Heart right ventricle (tissue), 16 donors: ENCODE data around the gene IFNL3. TPM values are rescaled to one million over a fixed set of nuclear protein-coding genes. Genes with fewer than 3 reads are reported as not detected.

ENCODE experiments used
- ATAC-seq, 8 donors: fragments of 200-7000 bp; cut with Tn5 transposase; one replicate each; pipeline ENCODE4 v1.9.1; 2020; ENCODE audit warnings: mild to moderate bottlenecking in 8 of 8, moderate library complexity in 8 of 8, moderate number of reproducible peaks in 1 of 8
- DNase-seq, 2 donors: peaks; one replicate each; pipeline ENCODE4 v3.0.0-alpha.2; 2020
- H3K27ac ChIP-seq, 10 donors: fragments of 200-600 bp; sonication (generic) in 2 of 10; one replicate each; pipeline versions ENCODE4 v1.5.0 to v1.8.0; 2020 to 2022; ENCODE audit warnings: mild to moderate bottlenecking in 3 of 10
- H3K27me3 ChIP-seq, 7 donors: fragments of 200-600 bp; one replicate each; pipeline ENCODE4 v1.8.0; 2021 to 2022; ENCODE audit warnings: mild to moderate bottlenecking in 2 of 7
- H3K36me3 ChIP-seq, 9 donors: fragments of 200-600 bp; sonication (generic) in 1 of 9; one replicate each; pipeline versions ENCODE4 v1.5.0 to v1.8.0; 2020 to 2022; ENCODE audit warnings: mild to moderate bottlenecking in 2 of 9
- H3K4me1 ChIP-seq, 9 donors: fragments of 200-600 bp; sonication (generic) in 1 of 9; one replicate each; pipeline versions ENCODE4 v1.5.0 to v1.8.0; 2020 to 2022; ENCODE audit warnings: mild to moderate bottlenecking in 4 of 9
- H3K4me3 ChIP-seq, 10 donors: fragments of 200-600 bp; sonication (generic) in 2 of 10; one replicate each; pipeline versions ENCODE4 v1.5.0 to v1.8.0; 2020 to 2022; ENCODE audit warnings: mild to moderate bottlenecking in 7 of 10, moderate library complexity in 2 of 10
- H3K9me3 ChIP-seq, 11 donors: fragments of 200-600 bp in 10 of 11; sonication (generic) in 2 of 11; one replicate each; pipeline versions ENCODE4 v1.5.0 to v1.8.0; 2013 to 2022; ENCODE audit warnings: mild to moderate bottlenecking in 2 of 11, control low read depth in 1 of 11, moderate library complexity in 1 of 11
- CTCF ChIP-seq, 9 donors: fragments of 200-600 bp; sonication (generic) in 2 of 9; IDR thresholded peaks; one replicate each; pipeline versions ENCODE4 v1.5.0 to v1.8.0; 2021 to 2022; ENCODE audit warnings: antibody characterized with exemption in 9 of 9, mild to moderate bottlenecking in 5 of 9, moderate library complexity in 1 of 9
- WGBS, 2 donors: extraction: QIAGEN DNeasy Blood & Tissue Kit; methylation state at CpG; one replicate each; pipeline ENCODE4 v1.1.7; 2013; ENCODE audit warnings: inconsistent platforms in 1 of 2; 5-methylcytosine and 5-hydroxymethylcytosine counted together
- intact Hi-C, 10 donors: fragments of 100-400 bp; cut with DNase I; formaldehyde crosslinking; loops; one replicate each; pipeline versions ENCODE4 v1.11.1 to v1.14.2; 2022
- polyA plus RNA-seq, 2 donors: library from polyadenylated mRNA; stranded (reverse); fragments of 200-250 nt; gene quantifications; one replicate each; pipeline ENCODE4 v1.2.3, GENCODE V29; 2013
- total RNA-seq, 10 donors: library from RNA; stranded (reverse); fragmentation: NEBNext Ultra II Directional in 3 of 10; extraction: Animal tissue kit (Norgen Biotek cat#: 25700) in 3 of 10; gene quantifications; one replicate each; pipeline versions ENCODE4 v1.2.1 to v1.2.4, GENCODE V29; 2021 to 2023
- donor health status: Arrhythmogenic right ventricular cardiomyopathy.
- donor health status: ischemic (EF 13 %, LVEDD 7.1; RV severe dilation, severe dysfunction).
- donor health status: healthy with polysubstance abuse.
- donor health status: DM: no; HTN: yes; CAD: no.
- donor health status: DM: no; HTN: no; CAD: no.
- donor health status: ischemic (EF 25% LVEDD 6.9; RV normal size, moderate dysfunction).
- donor health status: ischemic (EF 25% LVEDD 5.7; RV mildly dilated, moderate dysfunction).
- donor health status: healthy.
- donor health status: DM: yes; HTN: yes; CAD: no.
- donor health status: Ischemic cardiomyopathy.
- donor health status: ischemic (EF 35%, LVEDD 5.7; RV mildly dilated, moderate dysfunction).
- donor health status: nonischemic (EF 11% LVEDD 7.7; RV severe dilation, severe dysfunction).
- donor health status: DM: yes; HTN: yes; CAD: no.
- donor health status: PGD.
- donor health status: ischemic (EF 29% LVEDD 5.4; RV normal size, mild dysfunction).
- donor health status: nonischemic (EF 23%, LVEDD 6.1; RV moderate dilation, normal function).

IFNL3 gene
- total and polyA plus RNA-seq, 12 donors, result not detected

GRCh38 chr19:39200803-39201115 lies 44.0 kb downstream of the IFNL3 start:
- 82 to 85% methylated on average over 3 of the region's 3 CpGs for WGBS, 2 donors
- ATAC-seq, result no peak

GRCh38 chr19:39200066-39200802 lies 44.6 kb downstream of the IFNL3 start:
- Histone ChIP-seq H3K27me3 (peaks cover 19 to 100% (median 99%) of the 10 kb centered on the region in 7 donors), H3K9me3 (no peaks in the 10 kb centered on the region), H3K27ac (no peak overlapping the region), H3K36me3 (no peaks in the 10 kb centered on the region), H3K4me1 (peaks cover 0 to 5% (median 0%) of the 10 kb centered on the region in 9 donors), H3K4me3 (no peak overlapping the region)
- no peak for TF ChIP-seq CTCF (IDR thresholded peaks at IDR 0.05)
- 86 to 87% methylated on average over 32 of the region's 32 CpGs for WGBS, 2 donors
- DNase-seq, result no peak
- peak in 1 of 8 donors; percentile 12 for ATAC-seq
- intact Hi-C loops, result no loop called here

More at GRCh38 chr19:39200803-39201115, 44.0 kb downstream of the IFNL3 start:
- peaks cover 0 to 5% (median 0%) of the 10 kb centered on the region in 9 donors for H3K4me1 ChIP-seq
- H3K36me3 ChIP-seq, result no peaks in the 10 kb centered on the region
- intact Hi-C loops, result no loop called here
- no peak for DNase-seq
- peaks cover 19 to 99% (median 99%) of the 10 kb centered on the region in 7 donors for H3K27me3 ChIP-seq
- H3K4me3 ChIP-seq, result no peak overlapping the region
- no peak overlapping the region for H3K27ac ChIP-seq
- no peaks in the 10 kb centered on the region for H3K9me3 ChIP-seq
- TF ChIP-seq CTCF (IDR thresholded peaks at IDR 0.05), result no peak

GRCh38 chr19:39199025-39199424 lies 45.8 kb downstream of the IFNL3 start:
- WGBS, 2 donors, result 30% methylated on average over 11 of the region's 11 CpGs
- Histone ChIP-seq H3K27me3 (peaks cover 15 to 99% (median 97%) of the 10 kb centered on the region in 7 donors), H3K4me1 (peaks cover 0 to 5% (median 0%) of the 10 kb centered on the region in 9 donors), H3K36me3 (no peaks in the 10 kb centered on the region), H3K4me3 (no peak overlapping the region), H3K9me3 (no peaks in the 10 kb centered on the region), H3K27ac (no peak overlapping the region)
- ATAC-seq (peak in 3 of 8 donors; percentile 52 to 58 (median 56)), DNase-seq (no peak)
- intact Hi-C loops, result loop anchor here in 3 of 10 donors (10.0 kb wide), 2 partner anchors 84 to 126 kb away; partner anchors contain the start of gene LRFN1 (in 2 of the 3)
- no peak for TF ChIP-seq CTCF (IDR thresholded peaks at IDR 0.05)

- intact Hi-C loops, result loop anchor here in 3 of 10 donors (10.0 kb wide), 2 partner anchors 83 to 127 kb away; partner anchors contain the start of gene LRFN1 (in 2 of the 3)
- no peak for DNase-seq
- Histone ChIP-seq H3K36me3 (no peaks in the 10 kb centered on the region), H3K27ac (no peak overlapping the region), H3K9me3 (no peaks in the 10 kb centered on the region), H3K4me1 (peaks cover 0 to 5% (median 0%) of the 10 kb centered on the region in 9 donors), H3K27me3 (peaks cover 11 to 98% (median 93%) of the 10 kb centered on the region in 7 donors), H3K4me3 (no peak overlapping the region)
- TF ChIP-seq CTCF (IDR thresholded peaks at IDR 0.05), result peak in 1 of 9 donors; percentile 6
- no peak for ATAC-seq
- WGBS, 2 donors, result 51 to 56% methylated on average over 5 of the region's 5 CpGs
Observed at GRCh38 chr19:39197808-39198207, 47.0 kb downstream of the IFNL3 start.
